Neuron (in vitro differentiated cells): ENCODE data around the gene GRIK1.
"Not testable (repeated sequence)": the region's sequence is repeated elsewhere in the genome, so short reads cannot be mapped to it uniquely, and the experiment has no call there.

Source experiments
- H2AFZ ChIP-seq: one replicate; pipeline ENCODE4 v1.6.1; 2013; ENCODE audit warnings: low read depth, mild to moderate bottlenecking, inconsistent platforms, low read length, moderate library complexity
- H3K27me3 ChIP-seq: one replicate; pipeline ENCODE4 v1.6.1; 2013; ENCODE audit warnings: low read length; ENCODE audit not compliant: insufficient read depth
- H3K36me3 ChIP-seq: one replicate; pipeline ENCODE4 v1.6.1; 2013; ENCODE audit warnings: low read length; ENCODE audit not compliant: insufficient read depth
- H3K4me1 ChIP-seq: one replicate; pipeline ENCODE4 v1.6.1; 2013; ENCODE audit warnings: low read length; ENCODE audit not compliant: insufficient read depth
- H3K4me3 ChIP-seq: 2 replicates; pipeline ENCODE4 v1.5.1; 2013; ENCODE audit warnings: mild to moderate bottlenecking, low read length, moderate library complexity
- H3K9me3 ChIP-seq: one replicate; pipeline ENCODE4 v1.6.1; 2013; ENCODE audit warnings: low read length

GRIK1 gene

GRCh38 chr21:29633756-29634155 is 306.0 kb downstream of the GRIK1 start:
- H3K36me3 ChIP-seq: no peaks in the 10 kb centered on the region
- H3K4me1 ChIP-seq: no peaks in the 10 kb centered on the region
- no peaks in the 10 kb centered on the region for H3K9me3 ChIP-seq
- no peaks in the 10 kb centered on the region for H3K27me3 ChIP-seq
- H2AFZ ChIP-seq: no peak overlapping the region
- no peak overlapping the region for H3K4me3 ChIP-seq

DNA sequence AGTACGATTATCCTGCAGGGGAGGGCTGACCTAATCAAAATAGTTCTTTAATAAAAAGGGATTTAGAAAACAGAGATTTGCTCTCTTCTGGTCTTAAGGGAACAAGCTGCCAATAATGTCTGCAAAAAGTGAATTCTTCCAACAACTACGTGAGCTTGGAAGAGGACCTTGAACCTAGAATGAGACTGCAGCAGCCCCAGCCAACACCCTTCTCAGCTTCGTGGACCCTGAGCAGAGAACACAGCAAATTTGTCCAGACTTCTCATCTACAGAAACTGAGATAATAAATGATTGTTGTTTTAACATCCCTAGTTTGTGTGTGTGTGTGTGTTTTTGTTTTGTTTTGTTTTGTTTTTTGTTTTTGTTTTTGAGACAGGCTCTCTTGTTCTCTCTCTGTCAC is 309.4 kb downstream of the GRIK1 start:
- no peaks in the 10 kb centered on the region for H3K4me1 ChIP-seq

DNA sequence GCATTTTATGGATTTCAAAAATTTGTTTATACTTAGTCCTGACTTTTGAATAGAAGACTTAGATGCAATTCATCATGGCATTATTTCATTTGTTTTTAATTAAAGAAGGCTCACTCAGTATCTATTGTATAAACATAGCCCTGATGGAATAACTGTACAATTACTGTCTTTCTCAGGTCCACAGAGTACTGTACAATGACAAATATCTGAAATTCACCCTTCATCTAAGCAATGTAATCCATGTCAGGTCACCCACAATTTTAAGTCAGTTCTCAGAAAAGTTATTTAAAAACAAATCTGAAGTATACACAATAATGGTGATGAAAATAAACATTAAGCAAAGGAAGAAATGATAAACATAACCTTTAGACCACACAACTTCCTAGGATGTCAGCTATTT is 311.9 kb downstream of the GRIK1 start:
- no peaks in the 10 kb centered on the region for H3K36me3 ChIP-seq
- H3K4me1 ChIP-seq: no peaks in the 10 kb centered on the region
- no peaks in the 10 kb centered on the region for H3K9me3 ChIP-seq
- no peak overlapping the region for H3K4me3 ChIP-seq
- no peak overlapping the region for H2AFZ ChIP-seq
- no peaks in the 10 kb centered on the region for H3K27me3 ChIP-seq

More for the DNA sequence above, 309.4 kb downstream of the GRIK1 start:
- H3K4me3 ChIP-seq: no peak overlapping the region
- H3K27me3 ChIP-seq: no peaks in the 10 kb centered on the region
- H2AFZ ChIP-seq: no peak overlapping the region
- no peaks in the 10 kb centered on the region for H3K36me3 ChIP-seq
- H3K9me3 ChIP-seq: no peaks in the 10 kb centered on the region

GRCh38 chr21:29626801-29627470 is 312.9 kb downstream of the GRIK1 start:
- Histone ChIP-seq H2AFZ (no peak overlapping the region), H3K36me3 (no peaks in the 10 kb centered on the region), H3K27me3 (no peaks in the 10 kb centered on the region)

GRCh38 chr21:29625990-29626389 is 313.8 kb downstream of the GRIK1 start:
- no peaks in the 10 kb centered on the region for H3K36me3 ChIP-seq
- no peak overlapping the region for H3K4me3 ChIP-seq
- no peaks in the 10 kb centered on the region for H3K4me1 ChIP-seq
- H3K9me3 ChIP-seq: no peaks in the 10 kb centered on the region
- no peak overlapping the region for H2AFZ ChIP-seq
- no peaks in the 10 kb centered on the region for H3K27me3 ChIP-seq

More at GRCh38 chr21:29626801-29627470, 312.9 kb downstream of the GRIK1 start:
- Histone ChIP-seq H3K9me3 (no peaks in the 10 kb centered on the region), H3K4me1 (no peaks in the 10 kb centered on the region), H3K4me3 (no peak overlapping the region)

DNA sequence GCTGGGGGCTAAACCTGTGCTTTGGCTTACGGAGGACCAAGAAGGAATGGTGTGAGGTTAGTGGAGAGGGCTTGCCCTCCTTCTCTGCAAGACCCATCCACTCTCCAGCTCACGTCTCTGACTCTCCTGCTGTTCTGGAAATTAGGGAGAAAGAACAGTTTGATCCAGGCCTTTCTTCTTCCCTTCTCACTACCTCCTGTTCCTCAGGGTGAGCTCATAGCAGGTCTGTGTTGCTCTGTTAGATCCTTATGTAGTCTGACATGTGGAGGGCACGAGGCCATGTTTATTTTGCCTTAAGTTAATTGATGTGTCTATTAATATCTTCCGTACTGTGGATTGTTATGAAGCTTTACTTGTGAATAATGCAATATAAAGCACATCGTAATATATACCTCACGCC is 315.0 kb downstream of the GRIK1 start:
- no peaks in the 10 kb centered on the region for H3K36me3 ChIP-seq
- no peaks in the 10 kb centered on the region for H3K4me1 ChIP-seq
- H3K4me3 ChIP-seq: no peak overlapping the region
- no peaks in the 10 kb centered on the region for H3K27me3 ChIP-seq
- H3K9me3 ChIP-seq: no peaks in the 10 kb centered on the region
- H2AFZ ChIP-seq: no peak overlapping the region

DNA sequence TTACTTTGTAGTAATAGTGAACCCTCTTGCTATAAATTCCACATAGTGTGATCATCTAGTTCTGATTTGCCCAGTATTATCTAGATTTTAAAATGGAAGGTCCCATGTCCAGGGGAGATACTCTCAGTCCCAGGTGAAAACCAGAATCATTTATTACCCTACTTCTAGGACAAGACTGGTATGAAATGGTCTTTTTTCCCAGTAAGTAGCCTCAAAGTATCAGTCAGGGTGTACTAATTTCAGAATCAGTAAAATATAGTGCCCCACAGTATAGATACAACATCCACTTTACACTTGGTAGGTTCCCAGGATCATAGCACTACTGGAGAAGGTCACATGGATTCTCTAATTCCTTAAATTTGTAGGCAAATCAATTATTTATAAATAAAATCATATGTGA is 318.3 kb downstream of the GRIK1 start:
- Histone ChIP-seq H3K4me1 (peaks cover 5% of the 10 kb centered on the region), H3K36me3 (no peaks in the 10 kb centered on the region), H3K4me3 (no peak overlapping the region), H3K9me3 (no peaks in the 10 kb centered on the region), H3K27me3 (no peaks in the 10 kb centered on the region), H2AFZ (no peak overlapping the region)

DNA sequence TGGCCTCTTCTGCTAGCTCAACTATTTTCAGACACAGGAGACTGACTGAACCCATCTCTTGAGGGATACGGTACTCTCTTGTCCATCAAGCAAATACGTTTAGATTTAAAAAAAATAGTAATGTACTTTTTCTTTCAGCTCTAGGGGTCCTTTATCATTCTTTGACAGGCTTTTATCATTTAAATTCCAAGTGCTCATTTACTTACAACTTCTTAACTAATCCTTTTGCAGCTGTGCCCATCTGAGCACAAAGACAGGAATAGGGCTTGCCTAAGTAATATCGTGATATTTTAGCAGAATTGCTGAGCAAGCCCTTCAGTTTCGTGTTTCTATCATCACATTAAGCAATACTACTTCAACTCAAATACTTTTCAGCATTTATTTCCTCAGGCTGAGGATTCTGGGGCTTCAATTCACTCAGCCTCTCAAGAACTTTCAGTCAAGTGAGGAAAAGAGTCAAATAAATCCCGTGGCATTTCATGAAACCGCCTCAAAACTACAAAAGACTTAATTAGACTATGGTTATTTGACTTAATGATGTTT is 323.5 kb downstream of the GRIK1 start:
- Histone ChIP-seq H2AFZ (peak overlapping the region; percentile 63), H3K4me1 (peaks cover 14% of the 10 kb centered on the region), H3K9me3 (no peaks in the 10 kb centered on the region), H3K36me3 (no peaks in the 10 kb centered on the region), H3K4me3 (no peak overlapping the region), H3K27me3 (no peaks in the 10 kb centered on the region)

DNA sequence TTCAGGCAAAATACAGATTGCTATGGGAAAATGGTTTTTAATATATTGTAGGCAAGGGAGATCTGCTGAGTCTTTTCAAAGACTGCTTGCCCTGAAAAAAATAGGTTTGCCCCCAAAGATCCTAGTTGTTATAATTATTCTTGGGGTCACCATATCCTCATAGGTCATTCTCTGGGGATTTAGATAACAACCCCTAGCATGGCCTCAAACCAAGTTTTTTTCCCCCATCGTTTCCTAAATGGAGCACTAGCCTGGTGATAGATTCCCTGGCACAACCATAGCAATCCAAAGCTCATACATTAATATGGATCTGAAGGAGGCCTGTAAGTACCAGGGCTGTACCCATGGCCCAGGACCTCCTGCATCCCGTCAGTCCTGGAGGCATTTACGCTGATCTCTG is 325.9 kb downstream of the GRIK1 start:
- Histone ChIP-seq H3K27me3 (no peaks in the 10 kb centered on the region), H3K9me3 (no peaks in the 10 kb centered on the region), H3K4me1 (peaks cover 14% of the 10 kb centered on the region), H2AFZ (no peak overlapping the region), H3K36me3 (no peaks in the 10 kb centered on the region), H3K4me3 (no peak overlapping the region)

GRCh38 chr21:29613021-29613420 is 326.8 kb downstream of the GRIK1 start:
- Histone ChIP-seq H3K4me3 (no peak overlapping the region), H2AFZ (no peak overlapping the region), H3K27me3 (no peaks in the 10 kb centered on the region), H3K4me1 (peaks cover 14% of the 10 kb centered on the region), H3K36me3 (no peaks in the 10 kb centered on the region), H3K9me3 (no peaks in the 10 kb centered on the region)

DNA sequence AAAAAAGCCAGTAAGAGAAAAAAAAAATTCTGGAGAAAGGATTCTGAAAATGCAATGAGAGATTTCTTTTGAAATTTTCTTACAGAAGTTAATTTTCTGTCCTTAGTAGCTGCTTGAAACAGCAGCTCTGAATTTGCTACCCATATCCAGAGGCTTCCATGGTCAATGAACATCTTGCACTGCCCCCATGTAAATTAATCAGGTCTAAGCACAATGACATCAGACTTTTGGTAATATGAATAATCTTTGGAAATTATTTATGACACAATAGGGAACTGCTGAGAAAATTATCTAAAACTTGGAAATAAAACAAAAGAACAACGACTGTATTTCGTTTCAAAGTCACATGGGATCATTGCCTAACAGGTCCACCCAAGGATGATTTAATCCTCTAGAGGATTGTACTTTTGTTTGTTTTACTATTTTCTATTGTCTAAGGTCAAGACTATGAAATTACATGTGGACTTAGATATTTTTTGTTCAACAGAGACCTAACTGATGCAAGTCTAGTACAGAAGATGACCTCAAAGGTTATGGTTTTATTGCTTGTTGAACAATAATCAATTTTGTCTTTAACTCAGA is 328.9 kb downstream of the GRIK1 start:
- Histone ChIP-seq H3K36me3 (no peaks in the 10 kb centered on the region), H2AFZ (no peak overlapping the region), H3K4me1 (peaks cover 1% of the 10 kb centered on the region), H3K9me3 (no peaks in the 10 kb centered on the region), H3K27me3 (no peaks in the 10 kb centered on the region), H3K4me3 (no peak overlapping the region)

GRCh38 chr21:29606613-29607012 is 333.2 kb downstream of the GRIK1 start:
- Histone ChIP-seq H3K4me3 (no peak overlapping the region), H3K36me3 (no peaks in the 10 kb centered on the region), H3K4me1 (peaks cover 15% of the 10 kb centered on the region), H3K9me3 (no peaks in the 10 kb centered on the region), H2AFZ (no peak overlapping the region), H3K27me3 (no peaks in the 10 kb centered on the region)

GRCh38 chr21:29605219-29605618 is 334.6 kb downstream of the GRIK1 start:
- H3K36me3 ChIP-seq, H3K9me3 ChIP-seq, H2AFZ ChIP-seq, H3K27me3 ChIP-seq, H3K4me3 ChIP-seq: not testable (repeated sequence)
- H3K4me1 ChIP-seq: peaks cover 21% of the 10 kb centered on the region
